Measurements from ENCODE around the gene DGCR2.

The DGCR2 gene

GRCh38 chr22:19146215-19146968 lies 24.2 kb upstream of the DGCR2 start:
- DNase-seq = no peak

GRCh38 chr22:19143967-19144400 lies 21.8 kb upstream of the DGCR2 start:
- peak; percentile 62 for DNase-seq

- no peak for DNase-seq
Measured at GRCh38 chr22:19143212-19143611, 21.0 kb upstream of the DGCR2 start.

GRCh38 chr22:19142394-19142793 lies 20.2 kb upstream of the DGCR2 start:
- no peak for DNase-seq

- DNase-seq = no peak
Measured at GRCh38 chr22:19139974-19140373, 17.8 kb upstream of the DGCR2 start.

GRCh38 chr22:19139001-19139356 lies 16.8 kb upstream of the DGCR2 start:
- DNase-seq = no peak

- DNase-seq = no peak
Measured at GRCh38 chr22:19138217-19139000, 16.2 kb upstream of the DGCR2 start.

GRCh38 chr22:19137384-19138216 lies 15.4 kb upstream of the DGCR2 start:
- no peak for DNase-seq

GRCh38 chr22:19136915-19137314 lies 14.7 kb upstream of the DGCR2 start:
- no peak for DNase-seq

- DNase-seq = no peak
Measured at GRCh38 chr22:19134874-19135273, 12.7 kb upstream of the DGCR2 start.

GRCh38 chr22:19134176-19134831 lies 12.1 kb upstream of the DGCR2 start:
- DNase-seq = no peak

- no peak for DNase-seq
Measured at GRCh38 chr22:19133561-19133960, 11.3 kb upstream of the DGCR2 start.

GRCh38 chr22:19132693-19133400 lies 10.6 kb upstream of the DGCR2 start:
- no peak for DNase-seq

- DNase-seq = no peak
Measured at GRCh38 chr22:19132153-19132552, 9.9 kb upstream of the DGCR2 start.

- no peak for DNase-seq
Measured at GRCh38 chr22:19131685-19132015, 9.4 kb upstream of the DGCR2 start.

GRCh38 chr22:19130959-19131684 lies 8.9 kb upstream of the DGCR2 start, which contains the start of gene TSSK2:
TSS of gene TSSK2 (plus strand) at chr22:19131308. CDS start at chr22:19131400, 92 bp downstream.
- DNase-seq = no peak

- no peak for DNase-seq
Measured at GRCh38 chr22:19129871-19130270, 7.7 kb upstream of the DGCR2 start.

- DNase-seq = no peak
Measured at GRCh38 chr22:19128946-19129727, 6.9 kb upstream of the DGCR2 start.

- no peak for DNase-seq
Measured at GRCh38 chr22:19128009-19128401, 5.8 kb upstream of the DGCR2 start.

GRCh38 chr22:19127329-19128008 lies 5.3 kb upstream of the DGCR2 start:
- no peak for DNase-seq
